GM03348 (cell line): ENCODE results near the gene JUN.

Source experiments
- DNase-seq: peaks from one replicate; pipeline ENCODE4 v3.0.0; 2012; ENCODE audit warnings: low spot score

The JUN gene

DNA sequence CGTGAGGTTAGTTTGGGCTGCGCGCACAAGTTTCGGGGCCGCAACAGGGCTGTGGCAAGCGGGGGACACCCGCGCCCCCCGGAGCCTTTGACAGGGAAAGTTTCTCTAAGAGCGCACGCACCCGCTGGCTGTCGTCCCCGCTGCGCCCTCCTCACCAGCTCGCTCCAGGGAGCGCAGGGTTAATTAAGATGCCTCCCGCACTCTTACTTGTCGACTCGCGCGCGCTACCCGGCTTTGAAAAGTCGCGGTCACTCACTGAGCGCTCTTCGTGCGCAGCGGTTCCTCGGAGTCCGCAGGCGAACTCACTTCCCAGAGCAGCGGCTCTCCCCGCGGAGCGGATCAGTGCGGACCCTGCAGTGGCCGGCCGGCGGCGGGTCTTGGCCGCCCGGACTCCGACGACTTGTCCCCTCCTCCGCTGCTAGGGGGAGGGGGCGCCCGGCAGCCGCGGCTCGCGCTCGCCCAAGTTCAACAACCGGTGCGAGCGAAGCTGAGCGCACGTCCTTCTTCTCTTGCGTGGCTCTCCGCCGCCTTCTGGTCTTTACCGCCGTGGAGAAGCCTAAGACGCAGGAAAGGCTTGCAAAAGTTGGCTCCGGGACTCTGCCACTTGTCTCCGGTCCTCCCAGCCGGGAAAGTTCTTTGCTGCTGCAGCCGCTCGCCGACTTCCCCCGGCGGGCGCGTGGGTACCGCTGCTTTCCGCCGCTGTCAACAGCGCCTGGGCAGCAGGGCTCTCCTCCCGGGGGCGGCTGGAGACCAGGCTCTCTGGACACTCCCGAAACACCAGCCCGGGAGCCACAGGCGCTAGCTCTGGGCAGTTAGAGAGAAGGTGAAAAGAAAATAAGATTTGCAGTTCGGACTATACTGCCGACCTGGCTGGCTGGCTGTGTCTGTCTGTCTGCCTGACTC, 506 bp downstream of the JUN start:
- DNase-seq: peak; percentile 44

DNA sequence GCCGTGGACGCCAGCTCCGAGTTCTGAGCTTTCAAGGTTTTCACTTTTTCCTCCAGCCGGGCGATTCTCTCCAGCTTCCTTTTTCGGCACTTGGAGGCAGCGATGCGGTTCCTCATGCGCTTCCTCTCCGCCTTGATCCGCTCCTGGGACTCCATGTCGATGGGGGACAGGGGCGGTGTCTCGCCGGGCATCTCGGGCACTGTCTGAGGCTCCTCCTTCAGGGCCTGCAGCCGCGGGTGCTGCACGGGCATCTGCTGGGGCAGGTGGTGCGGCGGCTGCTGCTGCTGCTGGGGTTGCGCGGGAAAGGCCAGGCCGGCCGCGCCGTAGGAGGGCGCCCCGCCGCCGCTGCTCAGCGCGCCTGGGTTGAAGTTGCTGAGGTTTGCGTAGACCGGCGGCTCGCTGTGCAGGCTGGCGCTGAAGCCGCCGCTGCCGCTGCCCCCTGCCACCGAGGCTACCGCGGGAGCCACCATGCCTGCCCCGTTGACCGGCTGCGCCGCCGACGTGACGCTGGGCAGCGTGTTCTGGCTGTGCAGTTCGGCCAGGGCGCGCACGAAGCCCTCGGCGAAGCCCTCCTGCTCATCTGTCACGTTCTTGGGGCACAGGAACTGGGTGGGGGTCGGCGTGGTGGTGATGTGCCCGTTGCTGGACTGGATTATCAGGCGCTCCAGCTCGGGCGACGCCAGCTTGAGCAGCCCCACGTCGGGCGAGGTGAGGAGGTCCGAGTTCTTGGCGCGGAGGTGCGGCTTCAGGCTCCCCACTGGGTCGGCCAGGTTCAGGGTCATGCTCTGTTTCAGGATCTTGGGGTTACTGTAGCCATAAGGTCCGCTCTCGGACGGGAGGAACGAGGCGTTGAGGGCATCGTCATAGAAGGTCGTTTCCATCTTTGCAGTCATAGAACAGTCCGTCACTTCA, 1.4 kb downstream of the JUN start:
- DNase-seq: peak; percentile 38

DNA sequence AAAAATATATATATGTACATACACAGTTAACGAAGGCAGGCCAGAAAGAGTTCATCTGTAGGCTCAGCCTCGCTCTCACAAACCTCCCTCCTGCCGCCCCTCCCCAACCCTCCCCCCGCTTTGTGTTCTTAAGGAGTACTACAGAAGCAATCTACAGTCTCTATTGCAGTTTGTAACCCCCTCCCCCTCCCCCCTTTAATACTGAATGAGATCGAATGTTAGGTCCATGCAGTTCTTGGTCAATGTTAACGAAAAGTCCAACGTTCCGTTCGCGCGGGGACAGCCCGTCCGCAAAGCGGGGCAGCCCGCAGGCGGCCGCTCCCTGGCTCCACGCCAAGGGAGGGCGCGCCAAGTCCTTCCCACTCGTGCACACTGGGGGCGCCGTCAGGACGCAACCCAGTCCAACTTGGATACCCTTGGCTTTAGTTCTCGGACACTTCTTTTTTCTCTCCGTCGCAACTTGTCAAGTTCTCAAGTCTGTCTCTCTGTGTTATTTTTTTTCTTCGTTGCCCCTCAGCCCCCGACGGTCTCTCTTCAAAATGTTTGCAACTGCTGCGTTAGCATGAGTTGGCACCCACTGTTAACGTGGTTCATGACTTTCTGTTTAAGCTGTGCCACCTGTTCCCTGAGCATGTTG, 2.2 kb downstream of the JUN start:
- peak; percentile 75 for DNase-seq

DNA sequence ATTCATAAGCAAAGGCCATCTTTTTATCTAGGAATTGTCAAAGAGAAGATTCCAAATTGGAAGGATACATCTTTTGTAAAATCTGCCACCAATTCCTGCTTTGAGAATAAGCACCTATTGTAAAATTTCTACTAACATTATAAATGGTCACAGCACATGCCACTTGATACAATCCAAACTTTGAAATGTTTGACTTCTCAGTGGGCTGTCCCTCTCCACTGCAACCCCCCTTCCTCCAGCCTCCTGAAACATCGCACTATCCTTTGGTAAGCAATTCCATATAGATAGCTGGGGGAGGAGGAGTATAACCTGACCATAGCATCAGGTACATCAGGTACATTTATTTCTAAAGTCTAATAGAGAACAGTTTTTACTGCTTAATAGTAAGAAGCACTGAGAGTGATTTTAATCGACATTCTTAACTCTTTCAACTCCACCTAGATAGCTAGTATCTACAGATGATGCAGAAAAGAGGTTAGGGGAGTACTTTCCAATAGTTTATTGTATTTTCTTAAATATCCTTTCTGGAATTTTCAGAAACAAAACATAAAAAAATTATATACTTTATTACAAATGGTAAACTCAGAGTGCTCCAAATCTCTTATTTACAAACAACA, 2.9 kb downstream of the JUN start:
- DNase-seq: peak; percentile 12

DNA sequence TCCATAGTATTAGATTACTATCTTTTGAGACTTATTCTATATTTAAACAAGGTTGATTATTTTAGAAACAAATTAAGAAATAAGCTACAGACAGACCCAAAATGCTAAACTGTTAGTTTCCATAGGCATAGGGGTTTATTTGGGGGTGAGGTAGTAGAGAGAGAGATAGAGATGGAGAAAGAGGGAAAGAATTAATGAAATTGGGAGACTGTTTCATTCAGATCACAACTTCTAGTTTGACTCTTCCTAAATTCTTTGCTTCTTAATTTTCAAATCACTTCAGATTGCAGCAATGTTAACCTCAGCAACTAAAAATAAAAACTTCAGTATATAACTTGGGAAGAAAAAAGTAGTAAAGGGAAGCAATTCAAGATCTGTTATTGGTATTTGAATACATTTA, 3.4 kb downstream of the JUN start:
- no peak for DNase-seq

DNA sequence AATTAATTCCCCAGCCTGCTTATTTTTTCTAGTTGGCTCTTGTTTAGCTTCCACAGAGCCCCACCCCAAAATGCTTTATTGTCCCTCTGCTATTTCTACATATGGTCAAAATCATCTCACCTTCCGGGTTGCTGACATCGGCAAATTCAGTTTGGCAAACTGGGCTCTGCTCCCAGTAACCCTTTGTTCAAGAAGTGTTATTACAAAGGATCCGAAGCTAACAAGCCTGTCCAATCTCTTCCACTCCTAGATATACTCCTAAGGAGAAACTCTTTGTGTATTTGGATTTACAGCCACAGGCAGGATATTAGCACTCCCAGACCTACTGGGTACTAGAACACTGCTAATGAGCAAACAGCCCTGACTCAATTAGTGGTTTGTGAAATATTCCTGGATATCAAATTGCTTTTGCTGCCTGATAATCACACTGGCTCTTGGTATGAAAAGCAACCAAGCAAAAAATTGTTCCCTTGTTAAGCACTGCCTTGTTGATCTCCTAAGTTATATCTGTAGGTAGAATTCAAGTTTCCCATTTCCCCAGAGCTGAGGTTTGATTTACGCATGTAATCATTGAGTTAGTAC, 4.0 kb downstream of the JUN start:
- no peak for DNase-seq

DNA sequence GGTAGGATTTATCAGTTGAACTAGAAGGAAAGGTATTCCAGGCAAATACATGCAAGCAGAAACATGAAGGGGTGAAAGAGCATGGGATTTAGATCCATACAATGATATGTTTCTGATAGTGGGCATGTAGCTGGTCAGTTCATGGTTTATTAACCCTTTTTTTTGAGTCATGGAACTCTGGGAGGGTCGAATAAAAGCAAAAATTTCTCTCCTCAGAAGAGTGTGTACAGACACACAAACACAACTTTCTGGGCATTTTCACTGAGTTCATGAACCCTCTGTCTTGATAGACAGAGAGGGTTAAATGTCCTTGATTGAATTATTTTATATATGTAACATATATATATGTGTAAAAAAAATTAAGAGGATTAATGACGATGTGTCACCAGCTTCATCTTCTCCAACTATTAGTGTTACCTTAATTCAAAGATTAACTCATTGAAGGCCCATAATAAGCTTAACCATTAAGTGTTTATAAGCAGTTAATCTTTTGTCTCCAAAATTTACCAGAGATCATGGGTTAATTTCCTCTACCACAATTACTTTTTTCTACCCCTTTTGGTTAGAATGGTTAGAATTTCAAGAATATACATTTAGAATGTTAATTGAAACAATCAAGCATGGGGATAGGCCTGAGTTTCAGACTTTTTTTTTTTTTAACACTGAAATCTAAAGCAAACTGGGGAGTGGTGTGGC, 4.6 kb downstream of the JUN start:
- DNase-seq: no peak

DNA sequence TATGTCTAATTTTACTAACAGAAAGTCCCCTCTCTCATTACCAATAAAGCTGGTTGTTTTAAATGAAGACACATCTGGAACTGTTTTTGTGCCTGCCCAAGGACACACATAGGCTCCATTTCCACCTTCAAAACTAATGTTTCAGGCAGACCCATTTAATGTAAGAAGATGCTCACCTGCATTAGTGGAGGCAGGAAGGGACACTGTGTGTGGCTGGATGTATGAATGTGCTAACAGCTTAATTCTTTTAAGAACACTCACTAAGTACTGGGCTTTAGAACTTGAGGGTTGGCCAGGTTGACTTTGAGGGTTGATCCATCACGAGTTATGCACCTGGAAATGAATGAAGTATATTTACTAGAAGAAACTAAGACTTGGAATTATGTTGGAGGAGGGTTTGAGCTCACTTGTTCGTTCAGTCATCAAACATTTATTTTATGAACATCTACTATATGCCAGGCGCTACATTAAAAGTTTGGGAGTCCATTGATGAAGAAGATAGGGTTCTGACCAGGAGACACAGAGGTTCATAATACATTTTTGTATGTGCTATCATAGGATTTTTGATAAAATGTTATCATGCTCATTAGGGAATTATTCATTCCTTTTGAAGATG, 5.4 kb downstream of the JUN start:
- no peak for DNase-seq

DNA sequence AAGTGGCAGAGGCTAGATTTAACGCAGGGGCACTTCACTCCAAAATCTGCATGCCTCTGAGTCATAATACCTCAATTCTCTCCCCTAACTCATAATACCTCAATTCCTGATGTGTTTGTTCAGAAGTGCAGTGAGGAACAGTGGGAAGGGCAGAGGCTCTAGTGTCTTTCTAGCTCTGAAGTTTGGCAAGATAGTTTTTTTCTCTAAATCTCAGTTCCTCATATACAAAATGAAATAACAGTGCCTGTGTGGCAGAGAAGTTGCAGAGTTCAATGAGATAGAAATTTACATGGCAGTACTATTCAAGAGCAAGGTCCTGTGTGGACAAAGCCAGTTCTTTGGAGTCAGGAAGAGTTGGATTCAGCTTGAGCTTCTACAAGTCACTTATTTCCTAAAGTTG, 9.8 kb downstream of the JUN start:
- DNase-seq: no peak

DNA sequence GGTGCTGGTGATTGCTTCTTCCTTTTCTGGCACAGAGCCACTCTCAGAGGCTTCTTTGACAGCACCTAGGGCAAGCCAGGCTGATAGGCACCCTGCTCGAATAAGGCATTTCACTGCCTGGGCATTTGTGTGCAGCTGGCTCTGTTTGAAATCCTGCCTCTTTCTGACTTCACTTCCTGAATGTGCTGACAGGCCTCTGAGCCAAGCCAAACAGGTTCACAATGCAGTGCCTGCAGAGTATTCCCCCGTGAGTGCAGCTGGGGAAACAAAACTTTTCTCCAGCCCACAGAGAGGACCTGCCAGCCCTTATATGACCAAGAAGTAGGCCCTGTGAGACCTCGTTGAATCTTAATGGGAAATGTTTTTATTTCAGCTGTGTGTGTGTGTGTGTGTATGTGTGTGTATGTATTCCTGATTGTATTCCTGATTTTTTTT, 10.4 kb downstream of the JUN start:
- no peak for DNase-seq

DNA sequence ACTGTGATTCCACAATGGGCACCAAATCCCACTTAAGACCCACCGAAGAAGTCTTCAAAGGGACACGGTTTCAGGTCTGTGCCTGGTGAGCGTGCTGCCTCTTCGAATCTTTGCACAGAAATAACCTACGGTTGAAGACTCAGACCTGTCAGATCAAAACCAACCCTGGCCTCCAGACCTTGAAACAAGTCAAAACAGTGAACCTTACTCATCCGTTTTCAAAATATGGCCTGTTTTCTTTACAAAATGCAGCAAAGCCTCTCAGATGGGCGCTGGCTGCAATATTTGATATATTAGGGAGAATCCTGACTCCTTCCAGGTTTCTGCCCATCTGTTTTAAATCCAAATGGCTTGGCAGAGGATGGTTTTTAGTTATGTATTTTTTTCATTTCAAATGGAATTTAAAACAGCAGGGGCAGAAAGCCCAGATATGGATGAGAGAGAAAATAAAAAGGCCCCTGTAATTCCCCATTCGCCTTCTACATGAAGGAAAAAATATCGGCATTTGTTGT, 14.0 kb downstream of the JUN start:
- no peak for DNase-seq

DNA sequence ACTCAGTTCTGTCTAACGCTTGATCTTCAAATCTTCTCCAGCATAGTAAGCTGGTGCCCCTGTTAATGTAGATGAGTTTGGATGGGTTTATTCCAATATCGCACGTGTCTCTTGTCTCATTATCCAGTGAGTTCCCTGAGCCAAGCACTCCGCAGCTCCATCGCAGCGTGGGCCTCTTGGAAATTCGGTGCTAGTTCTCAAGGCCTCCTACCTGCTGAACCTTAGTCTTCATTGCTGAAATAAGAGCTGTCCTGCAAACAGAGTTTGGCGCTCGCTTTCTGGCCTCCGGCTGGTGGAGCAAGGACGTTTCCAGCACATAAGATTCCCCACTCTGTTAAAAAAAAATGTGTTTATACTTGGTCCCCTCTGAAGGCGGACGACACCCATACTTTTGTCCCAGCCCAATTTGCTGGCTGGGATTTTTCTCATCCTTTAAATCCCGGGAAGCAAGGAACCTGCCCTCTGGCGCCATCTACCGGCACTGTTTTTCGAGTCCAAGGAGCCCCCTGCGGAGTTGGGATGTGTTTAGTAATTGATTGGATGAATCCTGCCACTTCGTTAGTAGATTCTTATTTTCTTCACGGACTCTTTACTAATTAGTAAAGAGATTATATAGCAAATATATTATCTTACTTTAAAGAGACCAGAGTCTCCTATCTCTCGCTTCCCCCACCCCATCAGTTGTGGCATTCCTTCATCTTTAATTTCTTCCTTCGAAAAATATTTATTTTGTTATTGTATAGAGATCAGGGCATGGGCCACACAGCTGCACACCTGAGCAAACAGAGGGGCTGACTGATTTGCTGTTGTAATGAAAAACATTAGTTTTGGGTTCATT, 14.7 kb downstream of the JUN start:
- peak; percentile 67 for DNase-seq

DNA sequence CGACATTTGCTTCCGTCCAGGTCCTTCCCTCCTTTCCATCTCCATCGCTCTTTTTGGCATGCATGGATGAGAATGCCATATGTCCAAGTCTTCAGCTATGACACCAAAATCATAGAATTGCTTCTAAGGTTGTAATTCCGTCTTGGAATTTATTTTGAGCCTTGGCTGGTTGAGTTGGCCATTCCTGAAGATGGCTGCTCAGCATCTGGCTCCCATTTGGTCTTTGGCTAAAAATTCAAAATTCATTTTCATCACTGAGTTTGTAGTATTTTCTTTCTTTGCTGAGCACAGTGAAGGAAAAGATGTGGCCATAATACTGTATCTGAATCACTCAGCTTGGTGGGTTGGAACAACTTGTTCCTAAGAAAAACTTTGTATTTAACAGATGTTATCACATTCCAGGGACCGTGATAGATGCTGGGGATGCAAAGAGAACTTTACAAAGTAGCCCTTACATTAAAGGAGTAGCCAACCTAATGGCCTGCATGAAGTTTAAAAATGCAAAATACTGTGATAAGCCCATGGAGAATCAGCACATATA, 15.6 kb downstream of the JUN start:
- no peak for DNase-seq

DNA sequence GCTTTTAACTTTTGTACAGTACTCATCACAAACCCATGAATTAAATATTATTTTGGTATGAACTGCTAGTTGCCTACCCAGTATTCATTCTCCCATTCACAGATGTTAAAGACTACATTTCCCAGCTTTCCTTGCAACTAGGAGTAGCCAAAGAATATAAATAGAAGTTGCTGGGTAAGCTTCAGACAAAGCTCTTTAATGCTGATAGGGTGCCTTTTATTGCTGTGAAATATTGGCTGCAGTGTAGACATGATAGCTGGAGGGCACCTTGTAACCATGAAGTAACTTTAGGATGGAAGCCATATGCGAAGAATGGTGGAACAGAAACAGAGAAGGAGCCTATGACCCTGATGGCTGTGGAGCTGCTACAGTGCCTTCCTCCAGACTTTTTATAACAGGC, 16.7 kb downstream of the JUN start:
- DNase-seq: no peak

DNA sequence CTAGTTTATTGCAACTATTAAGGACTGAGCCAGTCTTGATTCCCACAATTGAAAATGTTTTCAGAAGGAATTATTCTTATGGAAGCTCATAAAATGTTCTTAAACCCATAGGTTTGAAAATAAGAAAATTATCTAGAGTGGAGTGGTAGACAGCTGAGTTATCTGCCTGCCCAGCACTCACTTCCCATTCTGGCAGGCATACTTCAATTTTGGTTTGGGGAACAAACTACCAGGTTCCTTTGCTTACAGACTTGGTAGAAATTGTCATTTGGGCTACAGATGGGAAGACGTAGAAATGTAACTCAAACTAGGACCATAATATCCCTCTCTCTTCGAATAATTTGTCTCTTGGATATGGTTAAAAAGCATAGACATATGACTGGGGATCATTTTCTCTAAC, 18.4 kb downstream of the JUN start:
- no peak for DNase-seq

DNA sequence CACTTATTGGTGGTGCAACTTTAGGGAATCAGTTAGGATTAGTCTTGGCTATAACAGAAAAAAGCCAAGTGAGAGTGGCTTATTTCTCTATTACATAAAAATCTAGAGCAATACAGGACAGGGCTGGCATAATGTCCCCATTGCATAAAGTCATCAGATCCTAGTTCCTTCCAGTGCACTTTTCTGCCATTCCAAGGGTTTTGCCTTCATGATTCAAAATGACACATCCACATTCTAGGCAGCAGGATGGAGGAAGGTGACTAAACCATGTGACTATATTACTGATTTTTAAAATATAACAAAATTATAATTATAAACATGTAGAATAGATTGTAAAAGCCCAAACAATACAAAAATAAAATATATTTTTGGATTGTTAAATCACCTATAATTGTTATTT, 18.8 kb downstream of the JUN start:
- no peak for DNase-seq

DNA sequence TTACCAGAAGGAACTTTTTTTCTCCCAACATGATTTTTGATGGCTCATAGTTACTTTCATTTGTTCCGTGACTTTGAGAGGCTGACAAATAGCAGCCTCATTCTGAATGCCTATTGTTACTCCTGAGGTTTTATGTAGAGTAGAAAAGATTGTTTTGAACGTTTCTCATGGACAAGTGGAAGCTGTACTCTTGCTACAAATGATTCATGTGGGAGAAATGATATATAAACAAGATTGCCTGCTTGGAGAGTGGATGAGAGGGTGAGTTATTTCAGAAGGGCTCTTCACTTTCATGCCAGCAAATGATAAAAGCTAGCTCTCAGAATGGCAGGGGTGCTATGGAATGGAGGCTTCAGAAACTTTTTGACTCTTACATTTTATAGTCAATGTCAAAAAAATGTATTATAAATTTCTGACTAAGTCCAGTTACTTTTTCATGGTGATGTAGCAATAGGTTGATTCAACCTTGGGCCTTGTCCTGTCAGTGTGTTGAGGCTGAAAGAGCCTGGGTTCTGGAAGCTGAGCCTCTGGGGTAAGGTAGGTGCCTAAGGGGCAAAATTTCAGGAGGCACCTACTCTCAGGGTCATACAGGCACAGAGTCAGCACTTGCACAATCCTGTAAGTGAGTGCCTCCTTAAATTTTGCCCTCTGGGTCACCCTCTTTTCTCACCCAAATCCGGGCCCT, 19.4 kb downstream of the JUN start:
- DNase-seq: peak; percentile 40

DNA sequence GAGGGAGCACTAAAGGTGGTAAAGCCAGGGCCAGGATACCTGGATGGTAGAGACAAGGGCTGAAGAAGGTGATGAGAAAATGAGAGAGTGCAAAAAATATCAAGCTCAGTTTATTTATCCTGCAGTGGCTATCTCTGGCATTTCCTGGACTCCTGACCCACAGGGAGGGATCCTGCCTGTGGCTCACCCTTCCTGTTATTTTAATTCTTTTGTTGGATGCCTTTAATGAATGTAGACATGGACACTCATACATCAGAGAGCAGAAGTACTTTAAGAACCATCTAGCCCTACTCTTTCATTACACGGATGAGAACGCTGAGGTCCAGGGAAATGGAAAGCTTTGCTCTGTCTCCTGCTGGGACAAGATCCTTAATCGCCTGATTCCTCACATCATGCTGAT, 20.6 kb downstream of the JUN start:
- peak; percentile 53 for DNase-seq

DNA sequence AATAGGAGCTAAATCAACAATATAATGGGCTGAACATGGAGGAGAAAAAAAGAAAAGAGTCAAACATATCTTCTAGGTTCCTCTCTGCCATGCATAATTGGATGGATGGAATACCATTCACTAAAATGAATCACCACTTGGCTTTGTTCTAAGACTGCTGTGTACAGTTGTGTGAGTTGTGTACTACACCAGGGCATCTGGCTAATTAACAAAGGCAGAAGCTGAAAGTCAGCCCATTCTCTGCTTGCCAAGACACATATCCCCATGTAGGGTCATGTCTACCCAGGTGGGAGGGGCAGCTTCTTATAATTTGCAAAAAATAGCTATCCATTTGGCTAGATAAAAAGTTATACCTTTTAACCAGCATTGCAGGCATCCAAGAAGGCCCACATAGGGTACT, 21.0 kb downstream of the JUN start:
- DNase-seq: peak; percentile 32
